Astrocyte (in vitro differentiated cells and primary cell): ENCODE data around the gene PCDHGA10.

ENCODE experiments used
- EZH2 ChIP-seq: IDR thresholded peaks from 2 replicates; pipeline ENCODE4 v1.6.1; 2012; ENCODE audit warnings: mild to moderate bottlenecking, low read length, inconsistent platforms; ENCODE audit not compliant: insufficient read depth
- TF ChIP-seq, protein P1 (sequence below): IDR thresholded peaks from 2 replicates; pipeline ENCODE4 v1.5.1; 2011; ENCODE audit warnings: low read depth, mild to moderate bottlenecking, inconsistent platforms, low read length, moderate library complexity; ENCODE audit not compliant: insufficient read depth

DNA sequence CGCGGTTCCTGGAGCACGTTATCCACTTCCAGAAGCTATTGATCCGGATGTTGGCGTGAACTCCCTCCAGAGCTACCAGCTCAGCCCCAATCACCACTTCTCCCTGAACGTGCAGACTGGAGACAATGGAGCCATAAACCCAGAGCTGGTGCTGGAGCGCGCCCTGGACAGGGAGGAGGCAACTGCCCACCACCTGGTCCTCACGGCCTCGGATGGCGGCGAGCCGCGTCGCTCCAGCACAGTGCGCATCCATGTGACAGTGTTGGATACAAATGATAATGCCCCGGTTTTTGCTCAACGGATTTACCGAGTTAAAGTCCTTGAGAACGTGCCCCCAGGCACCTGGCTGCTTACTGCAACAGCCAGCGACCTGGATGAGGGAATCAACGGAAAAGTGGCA, 9.4 kb upstream of the PCDHGA10 start:
- TF ChIP-seq, protein P1, sequence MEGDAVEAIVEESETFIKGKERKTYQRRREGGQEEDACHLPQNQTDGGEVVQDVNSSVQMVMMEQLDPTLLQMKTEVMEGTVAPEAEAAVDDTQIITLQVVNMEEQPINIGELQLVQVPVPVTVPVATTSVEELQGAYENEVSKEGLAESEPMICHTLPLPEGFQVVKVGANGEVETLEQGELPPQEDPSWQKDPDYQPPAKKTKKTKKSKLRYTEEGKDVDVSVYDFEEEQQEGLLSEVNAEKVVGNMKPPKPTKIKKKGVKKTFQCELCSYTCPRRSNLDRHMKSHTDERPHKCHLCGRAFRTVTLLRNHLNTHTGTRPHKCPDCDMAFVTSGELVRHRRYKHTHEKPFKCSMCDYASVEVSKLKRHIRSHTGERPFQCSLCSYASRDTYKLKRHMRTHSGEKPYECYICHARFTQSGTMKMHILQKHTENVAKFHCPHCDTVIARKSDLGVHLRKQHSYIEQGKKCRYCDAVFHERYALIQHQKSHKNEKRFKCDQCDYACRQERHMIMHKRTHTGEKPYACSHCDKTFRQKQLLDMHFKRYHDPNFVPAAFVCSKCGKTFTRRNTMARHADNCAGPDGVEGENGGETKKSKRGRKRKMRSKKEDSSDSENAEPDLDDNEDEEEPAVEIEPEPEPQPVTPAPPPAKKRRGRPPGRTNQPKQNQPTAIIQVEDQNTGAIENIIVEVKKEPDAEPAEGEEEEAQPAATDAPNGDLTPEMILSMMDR, result no peak
- no peak for TF ChIP-seq EZH2
